Right lung (tissue), 10 donors: ENCODE measurements around the gene SYS1. TPM values are rescaled to one million over a fixed set of nuclear protein-coding genes. Genes with fewer than 3 reads are reported as not detected.
A peak's percentile ranks its signal among the peaks of the same experiment; 100 is the strongest.

ENCODE experiments used
- DNase-seq, 2 donors: peaks; one replicate each; pipeline ENCODE4 v3.0.0-alpha.2; 2013
- long read RNA-seq, 8 donors: transcript quantifications; one replicate each; lab custom pipeline, GENCODE V29; 2026
- polyA plus RNA-seq, 5 donors: library from polyadenylated mRNA; unstranded; fragments of 120-200 nt; gene quantifications; one replicate each; pipeline versions ENCODE4 v1.2.1 to v1.2.3, GENCODE V29; 2013; ENCODE audit warnings: inconsistent platforms in 1 of 5, low replicate concordance in 1 of 5; ENCODE audit not compliant: insufficient read length in 5 of 5, insufficient read depth in 1 of 5

The SYS1 gene
- polyA plus RNA-seq, result 10 to 100 TPM; 21.7 to 26.7 (median 22.9) TPM
- long read RNA-seq, donor 1, transcript SYS1-201 (4 exons, 2,862 nt), result major isoform, 12 of 15 reads
- long read RNA-seq, donor 1, partial matches to known transcripts, result 0 of 15 reads
- long read RNA-seq, donor 1, other reads (novel, unspliced or antisense), result 0 of 15 reads
- long read RNA-seq, donor 2, transcript SYS1-201 (4 exons, 2,862 nt), result major isoform, 8 of 10 reads
- long read RNA-seq, donor 2, partial matches to known transcripts, result 0 of 10 reads
- long read RNA-seq, donor 2, other reads (novel, unspliced or antisense), result 0 of 10 reads
- long read RNA-seq, donor 3, transcript SYS1-205 (3 exons, 433 nt), result minor isoform, 5 of 16 reads
- long read RNA-seq, donor 3, transcript SYS1-201 (4 exons, 2,862 nt), result major isoform, 9 of 16 reads
- long read RNA-seq, donor 3, partial matches to known transcripts, result 0 of 16 reads
- long read RNA-seq, donor 3, other reads (novel, unspliced or antisense), result 0 of 16 reads
- long read RNA-seq, donor 4, transcript SYS1-201 (4 exons, 2,862 nt), result major isoform, 9 of 11 reads
- long read RNA-seq, donor 4, partial matches to known transcripts, result 0 of 11 reads
- long read RNA-seq, donor 4, other reads (novel, unspliced or antisense), result 0 of 11 reads
- long read RNA-seq, donor 5, transcript SYS1-201 (4 exons, 2,862 nt), result major isoform, 9 of 28 reads
- long read RNA-seq, donor 5, partial matches to known transcripts, result 16 of 28 reads
- long read RNA-seq, donor 5, other reads (novel, unspliced or antisense), result 0 of 28 reads
- long read RNA-seq, donor 6, transcript SYS1-205 (3 exons, 433 nt), result minor isoform, 6 of 19 reads
- long read RNA-seq, donor 6, transcript SYS1-201 (4 exons, 2,862 nt), result major isoform, 13 of 19 reads
- long read RNA-seq, donor 6, partial matches to known transcripts, result 0 of 19 reads
- long read RNA-seq, donor 6, other reads (novel, unspliced or antisense), result 0 of 19 reads
- long read RNA-seq, donor 7, transcript SYS1-201 (4 exons, 2,862 nt), result major isoform, 6 of 8 reads
- long read RNA-seq, donor 7, partial matches to known transcripts, result 0 of 8 reads
- long read RNA-seq, donor 7, other reads (novel, unspliced or antisense), result 0 of 8 reads
- long read RNA-seq, donor 8, transcript SYS1-201 (4 exons, 2,862 nt), result major isoform, 6 of 8 reads
- long read RNA-seq, donor 8, partial matches to known transcripts, result 0 of 8 reads
- long read RNA-seq, donor 8, other reads (novel, unspliced or antisense), result 0 of 8 reads

DNA sequence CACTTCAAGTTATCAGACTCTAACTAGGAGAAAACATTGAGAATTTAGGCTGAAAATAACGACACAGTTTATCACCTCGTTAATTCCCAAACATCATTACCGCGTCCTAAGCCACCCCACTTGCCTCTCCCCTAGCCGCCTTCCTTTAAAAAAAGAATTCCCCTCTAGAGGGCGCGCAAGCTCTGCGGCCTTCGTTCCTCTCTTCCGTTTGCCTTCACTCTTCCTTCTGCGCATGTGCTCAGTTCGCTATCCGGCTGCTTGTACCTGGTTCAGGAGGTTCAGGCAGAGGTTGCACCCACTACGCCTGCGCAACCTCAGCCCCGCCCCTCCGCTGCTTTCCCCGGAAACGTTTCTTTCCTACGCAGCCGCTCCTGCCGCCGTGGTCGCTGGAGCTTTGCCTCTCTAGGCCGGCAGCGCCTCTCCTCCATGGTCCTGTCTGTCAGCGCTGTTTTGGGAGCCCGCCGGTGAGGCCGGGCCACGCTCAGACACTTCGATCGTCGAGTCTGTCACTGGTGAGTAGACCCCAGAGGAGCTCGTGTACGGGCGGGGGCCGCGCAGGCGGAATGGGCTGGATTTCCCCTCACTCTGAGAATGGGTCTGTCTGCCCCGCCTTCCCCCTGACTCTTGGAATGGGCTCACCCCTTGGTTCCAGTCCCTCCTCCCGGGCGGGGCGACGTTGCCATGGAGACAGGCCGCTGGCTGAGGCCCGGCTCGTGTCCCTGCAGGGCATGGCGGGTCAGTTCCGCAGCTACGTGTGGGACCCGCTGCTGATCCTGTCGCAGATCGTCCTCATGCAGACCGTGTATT is at the start of gene SYS1:
TSS of gene SYS1 (plus strand) at position 353 of the 807 bp plus-strand sequence. CDS start at position 729, 376 bp downstream.
- peak; percentile 98 to 99 for DNase-seq

DNA sequence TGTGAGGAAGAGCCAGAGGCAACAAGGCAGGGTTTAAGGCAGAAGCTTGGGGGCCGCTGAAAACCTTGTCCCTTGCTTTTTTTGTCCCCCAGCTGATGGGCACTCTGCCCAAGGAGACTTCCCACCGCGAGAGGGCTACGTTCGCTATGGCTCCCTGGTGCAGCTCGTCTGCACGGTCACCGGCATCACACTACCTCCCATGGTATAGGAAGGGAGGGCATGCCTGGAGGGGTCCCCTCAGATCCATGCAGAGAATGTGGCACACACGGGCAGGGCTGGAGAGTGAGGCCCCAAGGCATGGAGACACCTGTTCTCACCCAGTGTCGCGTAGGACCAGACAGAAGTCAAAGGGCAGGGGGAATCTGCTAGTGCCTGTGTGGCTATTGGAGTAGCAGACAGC is 49.0 kb upstream of the SYS1 start:
- no peak for DNase-seq

DNA sequence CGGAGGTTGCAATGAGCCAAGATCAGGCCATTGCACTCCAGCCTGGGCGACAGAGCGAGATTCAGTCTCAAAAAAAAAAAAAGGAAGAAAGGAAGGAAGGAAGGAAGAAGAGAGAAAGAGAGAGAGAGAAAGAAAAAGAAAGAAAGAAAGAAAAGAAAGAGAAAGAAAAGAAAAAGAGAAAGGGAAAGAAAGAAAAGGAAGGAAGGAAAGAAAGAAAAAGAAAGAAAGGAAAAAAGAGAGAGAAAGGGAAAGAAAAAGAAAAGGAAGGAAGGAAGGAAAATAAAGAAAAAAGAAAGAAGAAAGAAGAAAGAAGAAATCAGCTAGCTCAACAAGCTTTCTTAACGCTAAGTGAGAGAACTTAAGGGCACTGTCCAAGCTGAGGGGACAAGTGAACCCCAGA is 47.3 kb upstream of the SYS1 start:
- no peak for DNase-seq

DNA sequence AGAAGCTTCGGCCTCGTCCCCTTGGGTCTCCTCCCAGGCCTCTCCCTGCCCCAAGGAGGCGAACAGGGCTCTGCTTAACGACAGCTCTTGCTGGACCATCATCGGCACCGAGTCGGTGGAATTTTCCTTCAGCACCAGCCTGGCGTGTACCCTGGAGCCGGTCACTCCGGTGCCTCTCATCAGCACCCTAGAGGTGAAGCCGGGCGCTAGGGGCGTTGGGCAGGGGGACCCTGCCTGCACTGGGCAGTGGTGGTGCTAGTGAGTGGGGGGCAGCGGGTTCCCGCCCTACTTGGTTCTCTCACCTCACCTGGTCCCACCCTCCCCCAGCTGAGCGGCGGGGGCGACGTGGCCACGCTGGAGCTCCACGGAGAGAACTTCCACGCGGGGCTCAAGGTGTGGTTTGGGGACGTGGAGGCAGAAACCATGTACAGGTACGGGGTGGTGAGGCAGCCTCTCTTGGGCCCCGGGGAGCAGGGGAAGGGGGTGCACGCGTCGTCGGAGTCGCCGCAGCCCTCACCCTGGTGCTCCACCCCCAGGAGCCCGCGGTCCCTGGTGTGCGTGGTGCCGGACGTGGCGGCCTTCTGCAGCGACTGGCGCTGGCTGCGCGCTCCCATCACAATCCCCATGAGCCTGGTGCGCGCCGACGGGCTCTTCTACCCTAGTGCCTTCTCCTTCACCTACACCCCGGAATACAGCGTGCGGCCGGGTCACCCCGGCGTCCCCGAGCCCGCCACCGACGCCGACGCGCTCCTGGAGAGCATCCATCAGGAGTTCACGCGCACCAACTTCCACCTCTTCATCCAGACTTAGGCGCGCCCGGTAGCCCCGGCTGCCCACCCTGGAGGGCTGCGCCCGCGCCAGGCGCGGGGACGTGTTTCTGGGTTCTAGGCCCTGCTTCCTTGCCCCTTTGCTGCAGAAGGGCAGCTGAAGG is 46.5 kb upstream of the SYS1 start:
- DNase-seq, result no peak

DNA sequence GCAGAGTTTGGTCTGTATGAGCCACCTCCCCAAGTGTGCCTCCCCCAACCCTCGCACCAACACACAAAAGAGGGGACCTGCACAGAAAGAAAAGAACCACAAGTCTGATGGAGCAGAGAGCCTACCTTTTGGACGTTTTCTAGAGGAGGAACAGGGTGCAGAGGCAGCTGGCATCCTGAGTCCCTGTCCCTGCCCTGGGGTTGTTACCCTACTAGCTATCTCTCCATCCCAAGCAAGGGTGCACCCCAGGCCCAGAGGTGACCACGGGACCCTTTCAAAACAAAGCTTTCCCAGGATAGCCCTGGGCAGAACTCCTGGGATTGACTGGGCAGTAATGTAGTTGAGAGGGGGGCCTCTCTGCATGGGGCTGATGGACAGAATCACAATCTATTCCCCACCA is 45.1 kb upstream of the SYS1 start:
- DNase-seq, result no peak

DNA sequence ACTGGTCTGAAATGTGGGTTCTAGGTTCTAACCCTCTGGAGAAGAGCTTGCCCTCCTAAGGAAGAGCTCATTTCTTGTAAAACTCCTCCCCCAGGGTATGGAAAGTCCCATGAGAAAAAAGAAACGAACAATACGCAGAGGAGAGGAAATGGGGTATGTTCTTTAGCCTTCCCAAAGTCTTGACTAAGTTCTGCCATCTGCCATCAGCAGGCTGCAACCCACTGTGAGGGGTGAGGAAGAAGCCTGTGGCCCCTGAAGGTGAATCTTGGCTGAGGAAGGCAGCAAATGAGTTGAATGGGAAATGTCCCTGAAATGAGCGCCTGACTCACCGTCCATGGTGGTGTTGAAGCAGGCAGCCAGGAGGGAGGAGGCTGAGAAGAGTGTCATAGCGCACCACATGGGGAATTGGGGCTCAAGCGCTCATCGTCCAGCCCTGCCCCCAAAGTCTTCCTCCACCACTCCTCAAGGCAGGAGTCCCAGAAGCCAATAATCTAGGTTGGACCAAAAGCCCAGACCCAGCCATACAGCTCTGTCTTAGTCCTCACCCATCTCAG is 44.5 kb upstream of the SYS1 start:
- no peak for DNase-seq

DNA sequence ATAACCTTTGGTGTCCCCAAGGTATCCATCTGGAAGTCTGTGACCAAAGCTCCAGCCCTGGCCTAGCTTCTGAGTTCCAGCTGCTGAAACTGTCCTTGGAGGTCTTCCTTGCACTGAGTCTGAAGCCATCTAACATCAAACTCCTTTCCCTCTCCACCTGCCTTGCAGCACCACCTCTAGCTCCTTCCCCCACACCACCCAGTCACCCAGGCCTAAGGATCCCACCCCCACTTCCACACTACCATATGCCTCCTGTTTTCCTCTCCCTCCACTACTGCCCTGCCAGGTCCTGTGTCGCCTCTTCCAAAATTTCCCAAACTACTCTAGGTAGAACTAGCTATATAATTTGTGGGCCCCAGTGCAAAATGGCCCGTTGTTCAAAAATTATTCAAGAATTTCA is 44.0 kb upstream of the SYS1 start:
- DNase-seq, result no peak

DNA sequence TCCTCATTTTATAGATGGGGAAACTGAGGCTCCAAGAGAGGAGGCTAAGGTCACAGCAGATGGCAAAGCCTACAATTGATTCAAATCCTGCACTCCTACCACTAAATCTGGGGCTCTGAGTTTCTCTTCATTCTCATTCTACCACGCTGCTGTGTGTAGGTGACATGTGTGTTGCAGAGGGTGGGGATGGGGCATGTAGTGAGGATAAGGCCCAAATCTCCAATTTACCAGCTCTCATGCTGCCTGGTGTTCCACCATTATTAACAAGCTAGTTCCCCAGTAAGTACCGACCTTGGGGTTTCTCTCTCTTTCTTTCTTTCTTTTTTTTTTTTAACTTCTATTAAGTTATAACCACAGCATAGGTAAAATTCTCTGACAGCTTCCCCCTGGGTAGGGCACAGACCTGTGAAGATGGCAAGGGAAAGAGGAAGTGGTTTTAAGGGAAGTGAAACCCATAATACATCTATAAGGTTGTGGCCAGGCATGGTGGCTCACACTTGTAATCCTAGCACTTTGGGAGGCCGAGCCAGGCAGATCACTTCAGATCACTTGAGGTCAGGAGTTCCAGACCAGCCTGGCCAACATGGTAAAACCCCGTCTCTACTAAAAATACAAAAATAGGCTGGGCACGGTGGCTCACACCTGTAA is 41.9 kb upstream of the SYS1 start:
- no peak for DNase-seq

DNA sequence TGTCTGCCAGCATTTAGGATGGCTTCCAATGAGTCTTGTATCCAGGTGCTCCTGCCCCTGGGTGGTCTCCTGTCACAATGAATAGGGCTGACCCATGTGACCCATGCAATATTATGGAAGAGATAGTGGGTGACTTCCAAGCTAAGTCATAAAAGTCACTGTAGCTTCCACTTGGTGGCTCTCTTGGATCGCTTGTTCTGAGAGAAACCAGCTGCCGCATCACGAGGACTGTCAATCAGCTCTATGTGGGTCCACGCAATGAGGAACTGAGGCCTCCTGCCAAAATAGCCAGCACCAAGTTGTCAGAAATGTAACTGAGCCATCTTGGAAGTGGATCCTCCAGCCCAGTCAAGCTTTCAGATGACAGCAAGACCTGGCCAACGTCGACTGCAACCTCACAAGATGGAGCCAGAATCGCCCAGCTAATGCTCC is 40.0 kb upstream of the SYS1 start:
- DNase-seq, result no peak

DNA sequence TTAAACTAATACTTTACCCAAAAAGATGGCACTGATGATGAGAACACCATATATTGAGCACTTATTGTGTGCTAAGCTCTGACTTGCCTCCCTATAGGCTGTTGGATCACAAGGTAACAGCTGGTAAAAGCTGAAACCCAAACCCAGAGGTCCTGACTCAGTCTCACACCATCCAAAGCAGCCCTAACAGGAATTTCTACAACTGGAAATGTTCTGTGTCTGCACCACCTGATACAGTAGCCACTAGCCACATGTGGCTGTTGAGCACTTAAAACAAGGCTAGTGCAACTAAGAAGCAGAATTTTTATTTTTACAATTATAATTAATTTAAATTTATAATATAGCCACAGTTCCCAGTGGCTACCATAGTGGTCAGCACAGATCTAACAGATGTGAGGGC is 39.2 kb upstream of the SYS1 start:
- DNase-seq, result no peak

DNA sequence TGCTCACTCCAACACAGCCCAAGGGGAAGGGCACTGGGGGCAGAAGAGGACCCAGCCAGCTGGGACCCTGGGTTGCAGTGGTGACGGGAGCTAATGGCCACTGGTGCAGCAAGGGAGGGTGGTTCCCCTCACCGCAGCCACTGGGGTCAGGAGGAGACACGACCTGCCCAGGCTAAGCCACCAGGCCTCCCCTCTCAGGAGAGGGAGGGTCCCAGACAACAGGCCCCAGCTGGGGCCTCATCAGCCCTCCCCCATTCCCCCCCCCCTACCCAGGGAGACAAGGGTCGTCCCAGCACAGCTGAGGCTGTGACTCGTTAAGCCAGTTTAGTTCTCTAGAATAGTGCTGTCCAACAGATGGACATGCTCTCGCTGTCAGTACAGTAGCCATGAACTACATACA is 37.6 kb upstream of the SYS1 start:
- no peak for DNase-seq

DNA sequence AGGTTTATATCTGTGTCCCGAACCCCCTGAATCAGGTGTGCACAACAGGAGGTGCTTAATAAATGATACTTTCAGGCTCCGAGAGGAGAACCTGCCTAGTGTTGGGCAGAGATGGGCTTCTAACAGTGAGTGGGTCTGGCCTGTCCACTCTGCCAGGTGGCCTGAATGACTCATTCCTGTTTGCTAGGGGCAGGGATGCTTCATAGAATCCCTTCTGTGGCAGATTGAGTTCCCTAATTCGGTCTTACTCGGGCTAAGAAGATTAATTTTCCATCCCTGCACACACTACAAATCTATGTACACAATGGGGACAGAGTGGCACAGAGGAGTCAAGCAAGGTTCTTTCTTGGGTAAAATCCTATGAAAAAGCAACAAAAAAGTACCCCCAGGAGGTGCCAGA is 34.5 kb upstream of the SYS1 start:
- DNase-seq, result no peak

DNA sequence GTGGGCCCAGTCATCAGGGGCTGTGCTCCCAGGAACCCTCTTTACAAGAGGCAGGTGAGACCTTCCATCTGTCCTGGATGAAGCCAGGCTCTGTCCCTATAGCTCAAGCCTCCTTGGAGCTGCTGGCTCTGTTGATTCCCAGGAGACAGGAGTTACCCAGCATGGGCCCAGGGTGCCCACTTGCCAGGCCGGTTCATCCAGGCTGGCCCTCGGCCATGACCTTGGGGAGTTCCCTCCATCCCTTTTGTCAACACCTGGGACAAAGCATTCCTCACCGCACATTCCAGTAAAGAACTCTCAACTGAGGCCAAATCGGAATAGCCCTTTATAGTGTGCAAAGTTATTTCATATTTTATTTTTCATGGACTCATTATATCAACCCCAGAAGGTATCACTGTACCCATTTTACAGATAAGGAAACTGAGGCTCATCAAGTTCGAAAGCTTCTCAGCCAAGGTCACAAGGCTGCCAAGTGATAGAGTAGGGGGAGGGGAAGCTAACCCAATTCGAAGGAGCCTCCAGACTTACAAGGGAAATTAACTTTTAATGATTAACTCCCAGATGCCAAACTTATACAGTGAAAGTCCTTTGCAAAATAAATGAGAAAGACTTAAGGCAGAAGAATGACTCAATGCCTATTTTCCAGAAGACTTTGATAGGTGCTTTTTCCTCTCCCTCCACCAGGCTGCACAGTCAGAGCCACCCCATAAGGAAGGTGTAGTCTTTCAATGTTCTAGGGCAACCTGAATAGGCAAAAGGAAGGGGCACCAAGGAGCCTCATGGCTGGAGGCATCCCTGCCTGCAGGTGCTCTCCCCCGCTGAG is 33.2 kb upstream of the SYS1 start:
- DNase-seq, result no peak

DNA sequence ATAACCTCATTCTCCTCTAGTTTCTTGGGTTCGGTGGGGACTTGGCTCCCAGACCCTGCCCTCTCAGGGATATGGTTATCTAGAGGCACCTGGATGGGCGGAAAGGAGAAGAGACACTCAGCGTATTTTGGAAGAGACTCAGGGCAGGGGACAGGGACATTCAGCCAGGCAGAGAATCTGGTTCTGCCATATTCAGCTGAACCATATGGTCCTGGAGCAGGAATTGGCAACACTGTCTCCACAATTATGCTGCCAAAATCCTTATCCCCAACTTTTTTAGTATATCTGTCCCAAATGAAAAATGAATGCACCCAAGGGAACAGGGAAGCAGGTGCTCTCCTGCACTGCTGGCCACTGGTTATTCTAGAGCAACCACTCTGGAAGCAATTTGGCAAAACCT is 32.5 kb upstream of the SYS1 start:
- no peak for DNase-seq

DNA sequence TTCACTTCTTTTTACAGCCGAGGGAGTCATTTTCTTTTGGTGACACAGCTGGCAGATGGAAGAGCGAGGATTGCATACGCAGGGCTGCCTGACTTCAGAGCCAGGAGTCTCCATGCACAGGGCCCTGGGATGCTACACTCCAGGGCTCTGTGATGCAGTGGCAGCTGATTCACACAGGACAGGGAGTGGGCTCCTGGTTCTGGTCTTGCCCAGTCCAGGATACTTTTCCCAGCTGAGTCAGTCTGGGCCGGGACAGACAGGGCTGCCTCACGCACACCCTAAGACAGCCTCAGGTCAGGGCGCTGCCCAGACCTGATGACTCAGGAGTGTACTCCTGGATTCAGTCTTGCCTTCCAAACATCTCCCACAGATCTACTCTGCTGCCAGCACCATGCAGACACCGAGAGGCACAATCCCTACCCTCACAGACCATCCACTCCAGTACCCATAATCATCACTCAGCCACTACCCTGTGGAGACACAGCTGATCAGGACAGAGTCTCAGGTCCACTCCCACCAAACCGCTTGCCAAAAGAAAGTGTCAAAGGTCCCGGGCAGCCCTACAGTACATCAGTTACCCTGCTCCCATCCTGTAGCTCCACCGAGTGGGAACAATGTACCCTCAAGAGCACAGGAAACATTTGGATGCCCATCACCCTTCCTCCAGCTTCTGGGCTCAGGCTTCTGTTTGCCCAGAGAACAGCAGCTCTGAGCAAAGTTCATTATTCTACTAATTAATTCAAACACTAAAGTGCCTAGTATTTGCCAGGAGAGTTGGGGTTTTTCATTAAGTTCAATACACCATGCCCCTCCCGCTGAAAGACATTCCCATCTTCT is 26.2 kb upstream of the SYS1 start:
- no peak for DNase-seq

DNA sequence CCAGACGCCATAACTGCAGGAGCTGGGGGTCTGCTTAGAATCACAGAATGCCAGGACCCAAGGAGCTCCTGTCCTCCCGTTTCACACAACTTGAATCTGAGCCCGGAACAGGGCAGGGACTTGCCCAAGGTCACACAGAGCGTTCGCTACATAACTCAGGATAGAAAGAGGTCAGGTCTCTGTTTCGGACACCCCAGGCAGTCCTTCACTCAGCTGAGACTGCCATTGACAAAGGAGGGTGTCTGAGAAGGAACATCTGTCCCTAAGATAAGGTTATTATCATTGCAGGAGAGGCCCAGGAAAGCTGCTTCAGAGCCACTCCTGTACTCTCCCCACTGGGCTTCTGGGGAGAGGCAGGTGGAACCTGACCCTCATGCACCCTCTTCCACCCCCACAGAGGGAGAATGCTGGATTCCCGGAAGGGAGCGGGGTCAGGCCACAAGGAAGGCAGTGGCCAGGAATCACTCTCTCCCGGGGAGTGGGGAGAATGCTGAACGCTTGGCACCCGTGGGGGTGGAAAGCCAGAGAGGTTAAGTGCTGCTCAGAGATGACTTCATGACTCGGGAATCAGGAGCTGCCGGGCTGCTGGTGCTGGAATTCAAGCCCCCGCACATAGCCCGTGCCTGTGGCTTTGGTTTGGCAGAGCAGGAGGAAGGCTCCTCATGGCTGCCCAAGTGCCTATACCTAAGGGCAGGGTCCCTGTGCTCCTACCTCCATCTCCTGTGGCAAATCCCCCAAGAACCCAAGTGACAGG is 25.4 kb upstream of the SYS1 start:
- DNase-seq, result no peak
